Activated naive CD4-positive, alpha-beta T cell (primary cell): ENCODE measurements around the gene CTNNA3.

Experiments used
- DNase-seq, 4 experiments: peaks; one replicate each; lab custom pipeline; 2025; lab: John Stamatoyannopoulos, UW

Gene CTNNA3

GRCh38 chr10:67114945-67115344 lies 581.0 kb downstream of the CTNNA3 start:
- no peak for DNase-seq

- no peak for DNase-seq
Measured at GRCh38 chr10:67112765-67113164, 583.2 kb downstream of the CTNNA3 start.

GRCh38 chr10:67110286-67110685 lies 585.7 kb downstream of the CTNNA3 start:
- DNase-seq, result no peak

DNA sequence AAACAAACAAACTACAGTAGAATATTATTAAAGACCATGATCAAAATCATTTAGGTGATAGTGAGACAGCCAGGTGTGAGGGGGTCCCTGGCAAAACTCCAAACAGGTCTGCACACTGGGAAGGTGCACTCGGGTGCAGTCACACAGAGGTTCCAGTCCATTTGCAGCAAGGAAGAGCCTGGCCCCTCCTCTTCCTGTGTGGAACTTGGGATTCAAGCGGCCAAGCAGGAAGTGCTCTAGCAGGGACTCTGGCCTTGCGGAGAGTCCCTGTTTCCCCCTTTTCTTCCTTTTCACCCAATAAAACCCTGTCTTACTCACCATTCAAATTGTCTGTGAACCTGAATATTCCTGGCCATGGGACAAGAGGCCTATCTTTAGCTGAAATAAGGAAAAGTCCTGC lies 588.3 kb downstream of the CTNNA3 start:
- no peak for DNase-seq

- no peak for DNase-seq
Measured at GRCh38 chr10:67100951-67101350, 595.0 kb downstream of the CTNNA3 start.

GRCh38 chr10:67098461-67098860 lies 597.5 kb downstream of the CTNNA3 start:
- no peak for DNase-seq

GRCh38 chr10:67095531-67095930 lies 600.5 kb downstream of the CTNNA3 start:
- no peak for DNase-seq

GRCh38 chr10:67088036-67088435 lies 608.0 kb downstream of the CTNNA3 start:
- DNase-seq, result no peak

DNA sequence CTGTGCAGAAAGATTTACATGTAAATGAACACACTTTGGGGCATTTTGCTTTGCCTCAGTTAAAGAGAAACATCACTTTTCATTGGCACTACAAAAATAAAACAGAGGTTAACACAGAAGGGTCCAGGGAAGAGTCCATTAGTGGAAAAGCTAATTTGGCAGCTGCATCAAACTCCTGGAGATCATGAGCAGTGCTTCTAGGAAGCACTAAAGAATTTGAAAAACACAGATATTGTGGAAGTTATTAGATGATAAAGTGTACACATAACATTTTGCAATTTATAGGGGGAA lies 608.9 kb downstream of the CTNNA3 start:
- no peak for DNase-seq

GRCh38 chr10:67086327-67087134 lies 609.5 kb downstream of the CTNNA3 start:
- no peak for DNase-seq

DNA sequence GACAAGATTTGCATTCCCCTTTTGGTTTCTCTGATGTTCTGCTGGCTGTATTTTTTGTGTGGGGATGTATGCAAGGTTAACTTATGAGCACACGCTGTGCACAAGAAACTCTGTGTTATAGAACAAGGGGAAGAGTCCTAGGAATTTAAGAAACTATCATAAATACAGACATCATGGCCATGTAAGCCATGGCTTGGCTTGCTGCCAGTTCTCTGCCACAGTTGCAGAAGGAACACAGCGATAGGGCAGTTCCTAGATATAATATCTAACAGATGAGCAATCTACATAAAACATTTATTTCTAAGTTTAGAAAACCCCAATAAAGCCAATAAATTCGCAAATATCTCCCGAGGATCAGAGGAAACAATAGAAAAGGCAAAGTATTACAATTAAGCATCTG lies 616.9 kb downstream of the CTNNA3 start:
- DNase-seq, result no peak

- no peak for DNase-seq
Measured at GRCh38 chr10:67077376-67077775, 618.6 kb downstream of the CTNNA3 start.

DNA sequence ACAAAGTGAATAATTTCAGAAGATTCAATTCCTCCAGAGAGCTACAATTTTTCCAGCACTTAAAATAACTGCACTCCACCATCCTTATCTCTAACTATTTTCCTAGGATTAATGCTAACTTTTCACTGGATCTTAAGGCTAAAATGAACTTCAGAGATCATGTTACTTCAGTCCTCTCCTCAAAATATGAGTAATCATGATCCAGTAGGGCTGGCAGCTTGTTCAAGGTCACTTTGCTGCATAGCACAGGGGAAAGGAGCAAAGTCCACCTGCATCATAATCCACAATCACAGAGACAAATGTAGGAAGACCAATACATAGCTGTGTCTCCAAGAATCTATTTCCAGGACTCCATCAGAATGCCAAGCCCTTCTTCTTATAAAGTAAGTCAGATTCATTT lies 619.9 kb downstream of the CTNNA3 start:
- no peak for DNase-seq

GRCh38 chr10:67075491-67075971 lies 620.5 kb downstream of the CTNNA3 start:
- DNase-seq, result no peak

DNA sequence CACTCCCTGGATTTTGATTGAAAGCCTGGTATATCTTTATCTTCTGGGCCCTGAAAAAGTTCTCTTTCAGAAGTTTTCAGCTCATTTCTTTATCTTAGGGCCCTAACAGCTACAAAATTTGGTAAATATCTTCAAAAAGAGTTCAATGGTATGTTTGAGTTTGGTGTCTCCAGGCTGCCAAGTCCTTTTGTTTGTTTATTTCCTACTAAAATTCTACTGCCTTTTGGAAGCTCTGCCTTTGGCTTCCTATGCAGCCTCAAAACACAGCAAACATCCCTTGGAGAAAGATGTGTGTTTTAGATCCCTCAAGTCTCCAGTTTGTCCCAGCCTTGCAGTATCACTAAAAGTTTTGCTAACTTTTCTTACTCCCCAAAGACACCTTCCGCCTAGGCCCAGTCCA lies 623.3 kb downstream of the CTNNA3 start:
- DNase-seq, result no peak

DNA sequence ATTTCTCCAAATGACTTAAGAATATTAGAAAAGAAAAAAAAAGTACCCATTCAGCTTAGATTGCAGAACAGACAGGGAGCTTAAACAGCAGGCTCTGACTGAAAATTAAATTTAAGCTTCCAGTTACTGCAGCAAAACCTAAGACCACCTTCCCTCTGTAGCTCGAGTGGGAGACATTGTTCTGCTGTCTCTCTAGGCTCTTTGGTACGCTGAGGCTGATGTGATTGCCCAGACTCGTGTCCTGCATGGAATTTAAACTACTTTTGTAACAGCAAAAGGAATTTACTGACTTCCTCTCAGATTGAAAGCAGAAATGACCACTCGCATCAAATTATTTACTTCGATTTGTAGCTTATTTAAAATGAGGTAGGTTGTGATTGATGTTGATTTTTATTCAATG lies 645.6 kb downstream of the CTNNA3 start:
- no peak for DNase-seq

- DNase-seq, result no peak
Measured at GRCh38 chr10:67049988-67050387, 646.0 kb downstream of the CTNNA3 start.

- no peak for DNase-seq
Measured at GRCh38 chr10:67046507-67046906, 649.5 kb downstream of the CTNNA3 start.

- DNase-seq, result no peak
Measured at GRCh38 chr10:67045404-67045803, 650.6 kb downstream of the CTNNA3 start.

DNA sequence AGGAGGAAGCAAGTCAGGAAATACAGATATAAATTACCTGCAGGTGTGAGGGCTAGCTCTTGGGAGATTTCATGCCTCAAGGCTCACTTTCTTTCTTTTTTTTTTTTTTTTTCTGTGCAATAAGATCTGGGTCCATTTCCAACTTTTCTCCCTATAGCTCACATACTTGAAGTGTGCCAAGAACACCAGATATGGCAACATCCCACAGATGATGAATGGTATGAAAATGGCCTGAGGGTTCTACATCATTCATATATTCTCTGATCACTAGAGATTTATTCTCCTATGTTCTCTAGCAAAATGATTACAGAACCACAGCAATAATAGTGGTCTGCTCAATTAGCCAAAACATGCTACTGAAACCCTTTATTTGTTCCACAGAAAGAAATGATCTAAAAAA lies 653.0 kb downstream of the CTNNA3 start:
- no peak for DNase-seq

DNA sequence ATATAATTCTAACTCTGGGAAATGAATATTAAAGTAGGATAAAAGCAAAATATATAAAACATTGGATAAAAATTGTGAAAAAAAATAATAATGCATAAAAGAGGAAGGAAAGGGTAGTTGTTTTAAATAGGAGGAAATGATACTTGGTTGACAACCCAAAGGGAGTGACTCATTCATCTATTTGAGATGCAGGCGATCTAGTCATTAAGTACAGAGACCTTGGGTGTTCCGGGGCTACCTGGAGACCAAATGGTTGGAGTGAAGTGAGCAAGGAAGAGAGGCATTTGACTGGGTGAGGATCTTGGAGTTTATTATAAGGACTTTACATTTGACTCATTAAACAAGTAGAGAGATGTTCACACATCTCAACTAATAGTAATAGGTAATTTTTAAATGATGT lies 659.2 kb downstream of the CTNNA3 start:
- DNase-seq, result no peak

- DNase-seq, result no peak
Measured at GRCh38 chr10:67033878-67034277, 662.1 kb downstream of the CTNNA3 start.

DNA sequence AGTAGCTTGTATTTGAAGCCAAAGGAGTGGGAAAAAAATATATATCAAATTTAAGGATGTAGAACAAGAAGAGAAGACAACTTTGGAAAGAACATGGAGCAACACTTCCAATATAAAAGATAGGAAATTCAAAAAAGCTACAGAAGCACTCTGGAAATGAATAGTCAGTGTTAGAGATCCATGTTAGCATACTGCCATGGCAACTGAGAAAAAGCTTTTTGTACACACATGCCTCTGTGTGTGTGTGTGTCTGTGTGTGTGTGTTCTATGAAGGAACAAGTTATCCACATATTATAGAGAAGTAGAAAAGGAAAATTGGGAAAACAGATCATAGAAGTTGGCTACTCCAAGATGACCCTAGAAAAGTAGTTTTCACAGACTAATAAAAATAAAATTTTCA lies 673.9 kb downstream of the CTNNA3 start:
- no peak for DNase-seq

DNA sequence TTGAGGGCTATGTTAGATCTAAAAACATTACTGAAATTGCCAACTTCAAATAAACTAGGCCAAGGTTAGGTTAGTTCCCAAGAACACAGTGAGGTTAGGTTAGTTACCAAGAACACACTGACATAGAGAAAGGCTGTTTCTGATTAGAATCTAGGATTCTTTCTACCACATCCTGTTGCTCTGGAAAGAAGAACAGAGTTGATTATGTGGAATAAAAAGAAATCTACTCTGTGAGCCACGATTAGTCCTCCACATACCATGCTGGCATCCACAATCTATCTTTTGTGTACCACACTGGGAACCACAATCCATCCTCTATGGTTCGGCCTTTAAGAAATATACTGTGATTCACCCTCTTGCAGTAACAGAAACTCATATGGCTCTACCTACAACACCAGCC lies 678.8 kb downstream of the CTNNA3 start:
- DNase-seq, result no peak
